Measurements from ENCODE around the gene TTC3. TPM values are rescaled to one million over a fixed set of nuclear protein-coding genes. Genes with fewer than 3 reads are reported as not detected.
A peak's percentile ranks its signal among the peaks of the same experiment; 100 is the strongest.
"Not testable (repeated sequence)": the region's sequence is repeated elsewhere in the genome, so short reads cannot be mapped to it uniquely, and the experiment has no call there.

TTC3 gene
- total and polyA plus RNA-seq, 9 of the 15 experiments (the other 6 are each of a cell fraction or from before 2014, with no cell fraction given): 17.5 to 92.0 (median 59.5) TPM

DNA sequence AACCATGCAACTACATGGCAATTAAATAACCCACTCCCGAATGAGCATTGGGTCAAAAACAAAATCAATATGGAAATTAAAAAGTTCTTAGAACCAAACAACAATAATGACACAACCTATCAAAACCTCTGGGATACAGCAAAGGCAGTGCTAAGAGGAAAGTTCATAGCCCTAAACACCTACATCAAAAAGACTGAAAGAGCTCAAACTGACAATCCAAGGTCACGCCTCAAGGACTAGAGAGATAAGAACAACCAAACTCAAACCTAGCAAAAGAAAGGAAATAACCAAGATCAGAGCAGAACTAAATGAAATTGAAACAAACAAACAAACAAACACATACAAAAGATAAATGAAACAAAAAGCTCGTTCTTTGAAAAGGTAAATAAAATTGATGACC is 23.3 kb upstream of the TTC3 start:
- H3K36me3 ChIP-seq (ENCODE audit: control insufficient read depth, insufficient read depth, low read length); ATAC-seq; BruUV-seq (replicated peaks); CTCF ChIA-PET (ENCODE audit: low intra/inter-chr PET ratio); H3K79me2 ChIP-seq (ENCODE audit: control insufficient read depth, insufficient read depth, low read length); POLR2A ChIA-PET; H3K9ac ChIP-seq (ENCODE audit: insufficient read depth in 1 of 2, low read depth in 2 of 2, low read length in 2 of 2); FAIRE-seq; H2AFZ ChIP-seq (ENCODE audit: low read depth, low read length); in situ Hi-C loops (cut with MboI); H3K9me1 ChIP-seq (ENCODE audit: control insufficient read depth, insufficient read depth, low read length); H3K9me3 ChIP-seq (replicated peaks; ENCODE audit: control insufficient read depth, insufficient read depth, low read depth, low read length); DNase-seq (ENCODE audit: extremely low read depth in 1 of 4, low spot score in 3 of 4); intact Hi-C loops (cut with micrococcal nuclease); H3K27me3 ChIP-seq (ENCODE audit: control insufficient read depth in 2 of 2, insufficient read depth in 2 of 2, low read length in 2 of 2); H3K4me3 ChIP-seq; H3K4me2 ChIP-seq (ENCODE audit: insufficient read depth, low read length); H4K20me1 ChIP-seq (replicated peaks; ENCODE audit: control insufficient read depth, insufficient read depth, low read length); H3K27ac ChIP-seq (ENCODE audit: extremely low read depth, low read depth, low read length): not testable (repeated sequence)
- H3K4me1 ChIP-seq (replicated peaks in 1 of 2; ENCODE audit: control insufficient read depth in 2 of 2, insufficient read depth in 2 of 2, low read length in 2 of 2): peaks cover 0 to 11% of the 10 kb centered on the region in 2 experiments; a peak in 3 of 5 replicates
- TF ChIP-seq ESRRA (IDR thresholded peaks at IDR 0.05; ENCODE audit: borderline replicate concordance, low read depth) (peak; percentile 98), ARID1B (IDR thresholded peaks at IDR 0.05) (peak; percentile 18; the same call in 1 of the 2 replicates)
- whole genome bisulfite sequencing (ENCODE audit: insufficient coverage, low coverage, missing lambda C conversion rate): 34% methylated on average over 3 of the region's 3 CpGs

DNA sequence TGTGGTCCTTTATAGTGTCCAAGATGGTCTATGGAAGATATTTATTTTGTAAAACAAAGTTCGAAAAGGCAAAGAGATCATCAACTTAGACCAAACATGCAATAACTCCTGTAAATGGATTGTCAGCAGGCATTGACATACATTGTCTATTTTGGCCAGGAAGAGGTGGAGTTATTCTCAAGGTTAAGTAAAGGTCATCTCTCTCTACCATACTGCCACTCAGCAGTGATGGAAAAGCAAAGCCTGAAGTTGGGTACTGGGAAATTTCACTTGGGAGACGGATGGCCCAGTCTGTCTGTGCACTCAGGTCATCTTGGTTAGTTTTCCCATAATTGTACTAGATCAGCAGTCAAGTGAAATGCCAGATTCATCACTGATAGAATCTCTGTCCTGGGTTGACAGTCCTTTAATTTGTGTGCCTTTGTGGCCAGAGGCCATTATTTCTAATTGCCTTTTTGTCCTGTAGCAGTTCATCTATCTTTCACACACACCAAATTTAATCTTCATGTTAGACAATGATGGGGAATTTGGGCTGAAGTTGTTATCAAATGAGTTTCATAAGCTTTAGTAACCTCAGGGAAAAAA is 17.7 kb upstream of the TTC3 start:
- Histone ChIP-seq H2AFZ (ENCODE audit: low read depth, low read length) (no peak overlapping the region), H3K27ac (ENCODE audit: extremely low read depth, low read depth, low read length) (no peak overlapping the region), H3K36me3 (ENCODE audit: control insufficient read depth, insufficient read depth, low read length) (no peaks in the 10 kb centered on the region), H3K9me1 (ENCODE audit: control insufficient read depth, insufficient read depth, low read length) (no peaks in the 10 kb centered on the region), H3K4me1 (replicated peaks in 1 of 2; ENCODE audit: control insufficient read depth in 2 of 2, insufficient read depth in 2 of 2, low read length in 2 of 2) (peaks cover 0 to 4% of the 10 kb centered on the region in 2 experiments; a peak in 1 of 5 replicates), H4K20me1 (replicated peaks; ENCODE audit: control insufficient read depth, insufficient read depth, low read length) (no peaks in the 10 kb centered on the region), H3K4me3 (no peak overlapping the region), H3K9ac (ENCODE audit: insufficient read depth in 1 of 2, low read depth in 2 of 2, low read length in 2 of 2) (no peak overlapping the region), H3K9me3 (replicated peaks; ENCODE audit: control insufficient read depth, insufficient read depth, low read depth, low read length) (no peaks in the 10 kb centered on the region), H3K27me3 (ENCODE audit: control insufficient read depth in 2 of 2, insufficient read depth in 2 of 2, low read length in 2 of 2) (no peaks in the 10 kb centered on the region), H3K79me2 (ENCODE audit: control insufficient read depth, insufficient read depth, low read length) (no peaks in the 10 kb centered on the region), H3K4me2 (ENCODE audit: insufficient read depth, low read length) (no peak overlapping the region)
- no peak for FAIRE-seq
- no peak for DNase-seq (ENCODE audit: extremely low read depth in 1 of 4, low spot score in 3 of 4)
- ATAC-seq: no peak
- BruUV-seq (replicated peaks): no TSS peak
- TF ChIP-seq ESRRA (IDR thresholded peaks at IDR 0.05; ENCODE audit: borderline replicate concordance, low read depth) (peak; percentile 59), MEIS2 (IDR thresholded peaks at IDR 0.05; ENCODE audit: partially characterized antibody) (peak; percentile 9)
- TF ChIP-seq, protein P1, sequence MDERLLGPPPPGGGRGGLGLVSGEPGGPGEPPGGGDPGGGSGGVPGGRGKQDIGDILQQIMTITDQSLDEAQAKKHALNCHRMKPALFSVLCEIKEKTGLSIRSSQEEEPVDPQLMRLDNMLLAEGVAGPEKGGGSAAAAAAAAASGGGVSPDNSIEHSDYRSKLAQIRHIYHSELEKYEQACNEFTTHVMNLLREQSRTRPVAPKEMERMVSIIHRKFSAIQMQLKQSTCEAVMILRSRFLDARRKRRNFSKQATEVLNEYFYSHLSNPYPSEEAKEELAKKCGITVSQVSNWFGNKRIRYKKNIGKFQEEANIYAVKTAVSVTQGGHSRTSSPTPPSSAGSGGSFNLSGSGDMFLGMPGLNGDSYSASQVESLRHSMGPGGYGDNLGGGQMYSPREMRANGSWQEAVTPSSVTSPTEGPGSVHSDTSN (CRISPR knock-in tag; IDR thresholded peaks at IDR 0.05; ENCODE audit: low read depth): no peak
- TF ChIP-seq, protein P1 (tag; conservative IDR thresholded peaks at IDR 0.05; ENCODE audit: low read depth): 0 out of 2 replicates have a peak, but pooled peaks have one; percentile 12
- TF ChIP-seq, protein P2, sequence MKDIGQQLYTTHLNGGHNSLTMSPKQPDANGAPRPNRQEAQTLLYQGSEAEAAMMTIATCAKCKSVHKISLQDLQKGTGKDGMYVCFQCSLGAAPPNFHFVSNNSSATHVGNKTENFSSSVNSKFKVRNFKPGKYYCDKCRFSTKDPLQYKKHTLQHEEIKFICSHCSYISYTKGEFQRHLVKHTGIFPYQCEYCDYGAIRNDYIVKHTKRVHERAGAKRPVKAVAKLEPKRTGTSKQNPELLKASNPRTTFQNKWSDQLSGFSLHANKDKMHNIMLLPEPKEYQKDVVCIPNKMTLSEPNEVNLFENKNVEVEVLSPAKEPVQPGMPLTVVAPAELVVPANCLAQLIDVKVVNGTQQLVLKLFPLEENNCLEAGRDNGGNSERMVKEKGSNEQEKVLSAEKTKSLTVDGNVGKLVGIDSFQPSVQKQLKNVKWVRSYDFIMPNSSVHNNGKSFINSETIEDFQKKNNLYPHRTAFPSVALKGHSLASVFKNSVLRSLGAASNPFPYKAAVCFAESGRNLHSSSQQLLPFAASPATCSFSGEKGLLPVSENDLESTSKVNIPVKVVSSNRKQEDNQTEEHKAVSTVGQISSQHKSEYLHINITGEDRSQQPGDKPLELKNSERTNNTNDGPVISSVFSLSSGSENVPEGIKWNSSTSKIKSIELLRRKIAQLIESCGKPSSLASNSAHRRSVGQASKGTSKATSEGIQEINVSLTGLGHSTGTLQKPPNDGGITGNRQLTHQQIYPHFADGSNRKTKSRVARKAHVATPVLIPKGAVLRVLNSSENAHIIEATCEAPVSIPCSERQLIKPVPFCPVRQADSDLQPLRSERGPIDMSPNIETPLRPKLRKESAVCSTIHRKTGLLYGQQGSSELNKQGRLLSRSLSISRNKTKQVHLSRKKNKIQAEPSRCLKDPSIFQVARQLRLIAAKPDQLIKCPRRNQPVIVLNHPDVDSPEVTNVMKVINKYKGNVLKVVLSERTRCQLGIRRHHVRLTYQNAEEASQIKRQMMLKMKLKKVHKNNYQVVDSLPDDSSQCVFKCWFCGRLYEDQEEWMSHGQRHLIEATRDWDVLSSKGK (CRISPR knock-in tag; IDR thresholded peaks at IDR 0.05): no peak
- ChIA-PET POLR2A (interaction anchor here (0.6 kb wide), 1 partner anchor 8 kb away, joined by 3 read pairs; no protein-coding TSS in a partner anchor), CTCF (ENCODE audit: low intra/inter-chr PET ratio) (no interaction called here)
- intact Hi-C loops (cut with micrococcal nuclease) (no loop called here), in situ Hi-C loops (cut with MboI) (no loop called here)
- 20% methylated on average over 2 of the region's 2 CpGs for WGBS (ENCODE audit: insufficient coverage, low coverage, missing lambda C conversion rate)
